ENCODE results near the gene FBXW11.

- TF ChIP-seq, protein P1, sequence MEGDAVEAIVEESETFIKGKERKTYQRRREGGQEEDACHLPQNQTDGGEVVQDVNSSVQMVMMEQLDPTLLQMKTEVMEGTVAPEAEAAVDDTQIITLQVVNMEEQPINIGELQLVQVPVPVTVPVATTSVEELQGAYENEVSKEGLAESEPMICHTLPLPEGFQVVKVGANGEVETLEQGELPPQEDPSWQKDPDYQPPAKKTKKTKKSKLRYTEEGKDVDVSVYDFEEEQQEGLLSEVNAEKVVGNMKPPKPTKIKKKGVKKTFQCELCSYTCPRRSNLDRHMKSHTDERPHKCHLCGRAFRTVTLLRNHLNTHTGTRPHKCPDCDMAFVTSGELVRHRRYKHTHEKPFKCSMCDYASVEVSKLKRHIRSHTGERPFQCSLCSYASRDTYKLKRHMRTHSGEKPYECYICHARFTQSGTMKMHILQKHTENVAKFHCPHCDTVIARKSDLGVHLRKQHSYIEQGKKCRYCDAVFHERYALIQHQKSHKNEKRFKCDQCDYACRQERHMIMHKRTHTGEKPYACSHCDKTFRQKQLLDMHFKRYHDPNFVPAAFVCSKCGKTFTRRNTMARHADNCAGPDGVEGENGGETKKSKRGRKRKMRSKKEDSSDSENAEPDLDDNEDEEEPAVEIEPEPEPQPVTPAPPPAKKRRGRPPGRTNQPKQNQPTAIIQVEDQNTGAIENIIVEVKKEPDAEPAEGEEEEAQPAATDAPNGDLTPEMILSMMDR (IDR thresholded peaks at IDR 0.05) = no peak
- no peak for TF ChIP-seq NFE2L2 (conservative IDR thresholded peaks at IDR 0.05; ENCODE audit: low read length)
- no peak for TF ChIP-seq POLR2A (IDR thresholded peaks at IDR 0.05; ENCODE audit: low read length)
- no peak for TF ChIP-seq BHLHE40 (IDR thresholded peaks at IDR 0.05; ENCODE audit: low read depth, low read length)
- no peak for TF ChIP-seq ZFP36 (IDR thresholded peaks at IDR 0.05; ENCODE audit: borderline replicate concordance, partially characterized antibody)
- TF ChIP-seq ELK1 (IDR thresholded peaks at IDR 0.05; ENCODE audit: low read depth, low read length) = no peak
- TF ChIP-seq EHMT2 (IDR thresholded peaks at IDR 0.05; ENCODE audit: low read depth) = no peak
- TF ChIP-seq SMC3 (IDR thresholded peaks at IDR 0.05) = no peak
These were observed 149.0 kb downstream of the FBXW11 start for GRCh38 chr5:171857489-171857876.
